Subcutaneous adipose tissue (tissue), 4 donors: Measurements from ENCODE around the gene RIPOR3. TPM values are rescaled to one million over a fixed set of nuclear protein-coding genes. Genes with fewer than 3 reads are reported as not detected.

ENCODE experiments used
- total RNA-seq, 4 donors: library from RNA; depleted of rRNA; stranded (reverse); fragments of >200 nt; gene quantifications; one replicate each; pipeline ENCODE4 v1.1.0, GENCODE V29; 2016
- TF ChIP-seq, protein P1 (sequence below): fragments of 450-650 bp; IDR thresholded peaks from one replicate; pipeline ENCODE4 v1.5.1; 2016; ENCODE audit warnings: low read depth, mild to moderate bottlenecking, control low read depth, antibody characterized with exemption, moderate library complexity

Gene RIPOR3
- total RNA-seq, 4 donors from 2014 or later: 8.8 to 63.0 (median 37.3) TPM

DNA sequence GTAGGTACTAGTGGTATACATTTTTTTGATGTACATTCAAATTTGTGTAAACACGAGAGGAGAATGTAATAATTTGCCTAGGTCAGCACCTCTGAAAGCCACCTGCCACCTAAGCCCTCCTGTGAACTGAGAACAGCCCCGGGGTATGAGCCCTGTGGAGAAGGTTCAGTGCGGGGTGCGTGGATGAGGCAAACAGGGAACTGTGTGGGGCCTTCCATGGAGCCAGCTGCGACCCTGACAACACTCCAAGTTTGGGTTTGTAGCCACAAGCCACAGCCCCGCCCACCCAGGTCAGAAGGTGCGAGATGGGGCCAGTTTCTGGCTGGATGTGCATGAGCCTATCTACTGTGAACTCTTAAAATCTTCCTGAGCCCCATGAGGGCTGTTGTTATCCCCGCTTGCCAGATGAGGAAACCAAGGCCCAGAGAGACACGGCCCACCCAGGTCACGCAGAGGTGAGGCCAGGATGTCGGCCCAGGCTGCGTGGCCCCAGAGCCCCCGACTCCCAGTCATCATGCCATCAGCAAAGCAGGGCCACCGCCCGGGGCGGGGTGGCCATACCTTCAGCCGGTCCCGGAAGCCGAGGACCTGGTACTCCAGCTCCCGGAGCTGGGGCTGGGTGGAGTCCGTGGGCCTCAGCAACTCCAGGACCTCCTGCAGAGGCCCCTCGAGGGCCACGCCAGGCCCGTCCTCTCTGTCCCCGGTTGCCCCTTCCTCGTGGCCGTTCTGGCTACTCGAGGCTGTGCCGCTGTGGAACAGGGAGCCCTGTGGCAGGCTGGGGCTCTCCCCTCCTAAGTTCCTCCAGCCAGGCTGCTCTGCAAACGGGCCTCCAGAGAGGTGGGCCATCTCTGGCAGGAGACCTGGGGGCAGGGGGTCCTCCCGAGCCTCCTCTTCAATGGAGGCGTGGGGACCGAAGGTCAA is 89.6 kb downstream of the RIPOR3 start:
- TF ChIP-seq, protein P1, sequence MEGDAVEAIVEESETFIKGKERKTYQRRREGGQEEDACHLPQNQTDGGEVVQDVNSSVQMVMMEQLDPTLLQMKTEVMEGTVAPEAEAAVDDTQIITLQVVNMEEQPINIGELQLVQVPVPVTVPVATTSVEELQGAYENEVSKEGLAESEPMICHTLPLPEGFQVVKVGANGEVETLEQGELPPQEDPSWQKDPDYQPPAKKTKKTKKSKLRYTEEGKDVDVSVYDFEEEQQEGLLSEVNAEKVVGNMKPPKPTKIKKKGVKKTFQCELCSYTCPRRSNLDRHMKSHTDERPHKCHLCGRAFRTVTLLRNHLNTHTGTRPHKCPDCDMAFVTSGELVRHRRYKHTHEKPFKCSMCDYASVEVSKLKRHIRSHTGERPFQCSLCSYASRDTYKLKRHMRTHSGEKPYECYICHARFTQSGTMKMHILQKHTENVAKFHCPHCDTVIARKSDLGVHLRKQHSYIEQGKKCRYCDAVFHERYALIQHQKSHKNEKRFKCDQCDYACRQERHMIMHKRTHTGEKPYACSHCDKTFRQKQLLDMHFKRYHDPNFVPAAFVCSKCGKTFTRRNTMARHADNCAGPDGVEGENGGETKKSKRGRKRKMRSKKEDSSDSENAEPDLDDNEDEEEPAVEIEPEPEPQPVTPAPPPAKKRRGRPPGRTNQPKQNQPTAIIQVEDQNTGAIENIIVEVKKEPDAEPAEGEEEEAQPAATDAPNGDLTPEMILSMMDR: no peak

DNA sequence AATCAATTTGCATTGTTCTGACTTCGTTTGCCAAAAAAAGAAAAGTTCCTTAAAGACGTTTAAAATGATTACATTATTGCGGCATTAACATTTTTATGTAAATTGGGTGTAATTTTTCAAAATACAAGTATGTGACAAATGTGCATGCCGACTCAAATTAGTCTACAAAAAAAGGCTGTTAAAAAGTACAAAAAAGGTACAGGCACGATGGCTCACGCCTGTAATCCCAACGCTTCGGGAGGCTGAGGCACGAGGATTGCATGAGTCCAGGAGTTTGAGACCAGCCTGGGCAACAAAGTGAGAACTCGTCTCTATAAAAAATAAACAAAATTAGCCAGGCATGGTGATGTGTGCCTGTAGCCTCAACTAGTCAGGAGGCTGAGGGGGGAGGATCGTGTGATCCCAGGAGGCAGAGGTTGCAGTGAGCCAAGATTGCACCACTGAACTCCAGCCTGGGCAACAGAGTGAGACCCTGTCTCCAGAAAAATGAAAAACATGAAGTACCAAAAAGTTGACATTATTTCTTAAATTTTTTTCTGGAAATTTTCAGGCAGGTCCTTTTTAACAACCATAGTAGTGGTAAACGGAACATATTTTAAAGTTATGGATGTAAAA is 91.0 kb downstream of the RIPOR3 start:
- TF ChIP-seq, protein P1: no peak

DNA sequence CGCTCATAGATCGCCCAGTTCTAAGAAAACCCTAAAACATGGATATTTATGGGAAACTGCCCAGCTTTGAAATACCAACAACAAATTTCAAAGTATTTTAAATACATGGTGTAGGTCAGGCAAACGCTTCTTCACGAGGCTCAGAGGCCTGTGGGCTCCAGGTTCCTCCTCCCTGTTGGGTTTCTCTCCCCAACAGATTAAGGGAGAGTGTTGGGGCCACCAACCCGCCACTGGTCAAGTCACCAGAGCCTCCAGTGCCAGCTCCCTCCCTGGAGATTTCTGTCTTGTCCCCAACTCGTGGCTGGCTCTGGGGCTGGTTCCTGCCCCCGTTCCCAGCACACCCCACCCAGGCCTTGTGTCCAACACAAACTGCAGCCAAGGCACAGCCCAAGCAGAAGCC is 93.3 kb downstream of the RIPOR3 start:
- TF ChIP-seq, protein P1: no peak

DNA sequence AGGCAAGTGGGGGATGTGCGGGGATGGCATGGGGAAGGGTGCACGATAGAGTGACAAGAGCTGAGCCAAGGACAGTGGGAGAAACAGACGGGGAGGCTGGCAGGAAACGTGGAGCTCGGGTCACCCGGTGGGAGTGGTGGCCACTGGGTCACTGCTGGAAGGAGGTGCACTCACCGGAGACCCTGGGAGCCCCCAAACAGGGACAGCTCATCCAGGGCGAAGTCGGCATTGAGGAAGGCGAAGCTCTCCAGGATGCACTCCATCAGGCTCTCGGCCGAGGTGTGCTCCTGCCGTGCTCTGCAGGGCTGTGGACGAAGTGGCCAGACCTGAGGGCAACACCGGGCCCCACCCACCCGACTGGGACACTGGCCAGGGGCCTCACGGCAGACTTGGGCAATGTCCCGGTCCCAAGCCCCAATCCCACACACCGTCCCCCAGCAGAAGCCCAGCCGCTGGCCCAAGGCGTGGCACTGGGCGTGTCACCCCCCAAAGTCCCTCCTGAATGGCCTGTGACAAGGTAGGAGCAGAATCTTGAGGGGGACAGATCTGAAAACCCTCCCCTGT is 93.9 kb downstream of the RIPOR3 start:
- TF ChIP-seq, protein P1: no peak

DNA sequence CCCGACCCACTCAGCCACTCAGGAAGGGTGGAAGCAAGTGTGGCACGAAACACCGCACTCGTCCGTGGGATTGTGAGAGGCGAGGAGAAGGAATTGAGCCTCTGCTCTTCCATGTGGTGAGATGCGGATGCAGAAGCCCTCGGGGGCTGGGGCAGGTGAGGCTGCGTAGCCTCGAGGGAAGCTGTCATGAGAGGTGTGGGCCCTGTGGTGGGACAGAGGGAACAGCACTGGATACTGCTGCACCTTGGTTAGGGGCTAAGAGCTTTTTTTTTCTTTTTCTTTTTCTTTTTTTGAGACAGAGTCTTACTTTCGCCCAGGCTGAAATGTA is 94.7 kb downstream of the RIPOR3 start:
- TF ChIP-seq, protein P1: no peak

DNA sequence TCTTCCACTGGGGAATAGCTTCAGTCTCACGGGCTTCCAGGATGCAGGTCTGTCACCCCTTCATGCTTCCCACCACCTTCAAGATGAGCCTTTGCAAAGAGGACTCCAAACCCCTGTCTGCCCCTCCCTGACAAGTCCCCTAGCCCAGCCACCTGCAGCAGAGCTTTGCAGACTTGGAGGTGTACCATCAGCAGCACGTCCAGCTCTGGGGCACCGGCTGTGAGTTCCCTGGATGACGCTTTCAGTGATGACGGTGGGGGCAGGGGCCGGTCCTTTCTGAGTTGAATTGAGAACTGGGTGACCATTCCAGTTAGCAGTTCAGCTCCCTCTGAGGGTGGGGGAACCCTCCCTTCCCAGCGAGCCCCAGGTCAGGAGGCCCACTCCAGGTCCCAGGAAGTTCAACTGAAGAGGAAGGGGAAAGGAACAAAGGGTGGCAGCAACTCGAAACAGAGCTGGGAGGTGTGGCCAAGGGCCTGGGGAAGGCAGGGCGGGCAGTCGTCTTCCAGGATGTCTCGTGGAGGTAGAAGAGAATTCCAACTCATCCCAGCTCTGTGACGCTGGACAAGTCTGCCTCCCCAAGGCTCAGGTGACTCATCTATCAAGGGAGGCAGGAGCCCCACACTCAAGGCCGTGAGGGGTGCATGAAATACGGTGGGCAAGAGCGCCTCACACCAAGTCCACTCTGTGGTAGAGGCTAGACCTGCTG is 95.2 kb downstream of the RIPOR3 start:
- TF ChIP-seq, protein P1: no peak
